Left ventricle myocardium inferior (tissue), 1 donor: ENCODE measurements around the gene THEM5. TPM values are rescaled to one million over a fixed set of nuclear protein-coding genes. Genes with fewer than 3 reads are reported as not detected.
"Not testable (repeated sequence)": the region's sequence is repeated elsewhere in the genome, so short reads cannot be mapped to it uniquely, and the experiment has no call there.

ENCODE experiments used
- DNase-seq: peaks from one replicate; pipeline ENCODE4 v3.0.0-alpha.2; 2020
- H3K27ac ChIP-seq: fragments of 200-600 bp; replicated peaks from 2 replicates; pipeline ENCODE4 v1.8.0; 2021
- H3K27me3 ChIP-seq: fragments of 200-600 bp; 2 replicates; pipeline ENCODE4 v1.8.0; 2021; ENCODE audit warnings: low read depth
- H3K36me3 ChIP-seq: fragments of 200-600 bp; 2 replicates; pipeline ENCODE4 v1.8.0; 2021
- H3K4me1 ChIP-seq: fragments of 200-600 bp; 2 replicates; pipeline ENCODE4 v1.8.0; 2021
- H3K4me3 ChIP-seq: fragments of 200-600 bp; 2 replicates; pipeline ENCODE4 v1.8.0; 2021; ENCODE audit warnings: mild to moderate bottlenecking, moderate library complexity
- H3K9me3 ChIP-seq: fragments of 200-600 bp; replicated peaks from 2 replicates; pipeline ENCODE4 v1.8.0; 2021
- intact Hi-C: fragments of 100-400 bp; cut with micrococcal nuclease; formaldehyde crosslinking; loops from one replicate; pipeline ENCODE4 v1.11.0; 2022
- long read RNA-seq: library from polyadenylated mRNA; unstranded; transcript quantifications from one replicate; pipeline ENCODE4 v2.0.0, GENCODE V29; 2021
- total RNA-seq: library from RNA; stranded (reverse); fragmentation: NEBNext Ultra II Directional; extraction: Animal tissue kit (Norgen Biotek cat#: 25700); gene quantifications from one replicate; pipeline ENCODE4 v1.2.1, GENCODE V29; 2021
- TF ChIP-seq, protein P1 (sequence below): fragments of 200-600 bp; IDR thresholded peaks from 2 replicates; pipeline ENCODE4 v1.8.0; 2021; ENCODE audit warnings: antibody characterized with exemption, mild to moderate bottlenecking, borderline replicate concordance
- donor health status: DM: no; HTN: yes; CAD: no; lungs with severe emphysema.

The THEM5 gene, protein sequence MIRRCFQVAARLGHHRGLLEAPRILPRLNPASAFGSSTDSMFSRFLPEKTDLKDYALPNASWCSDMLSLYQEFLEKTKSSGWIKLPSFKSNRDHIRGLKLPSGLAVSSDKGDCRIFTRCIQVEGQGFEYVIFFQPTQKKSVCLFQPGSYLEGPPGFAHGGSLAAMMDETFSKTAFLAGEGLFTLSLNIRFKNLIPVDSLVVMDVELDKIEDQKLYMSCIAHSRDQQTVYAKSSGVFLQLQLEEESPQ
- total RNA-seq: not detected
- long read RNA-seq: 0 reads

DNA sequence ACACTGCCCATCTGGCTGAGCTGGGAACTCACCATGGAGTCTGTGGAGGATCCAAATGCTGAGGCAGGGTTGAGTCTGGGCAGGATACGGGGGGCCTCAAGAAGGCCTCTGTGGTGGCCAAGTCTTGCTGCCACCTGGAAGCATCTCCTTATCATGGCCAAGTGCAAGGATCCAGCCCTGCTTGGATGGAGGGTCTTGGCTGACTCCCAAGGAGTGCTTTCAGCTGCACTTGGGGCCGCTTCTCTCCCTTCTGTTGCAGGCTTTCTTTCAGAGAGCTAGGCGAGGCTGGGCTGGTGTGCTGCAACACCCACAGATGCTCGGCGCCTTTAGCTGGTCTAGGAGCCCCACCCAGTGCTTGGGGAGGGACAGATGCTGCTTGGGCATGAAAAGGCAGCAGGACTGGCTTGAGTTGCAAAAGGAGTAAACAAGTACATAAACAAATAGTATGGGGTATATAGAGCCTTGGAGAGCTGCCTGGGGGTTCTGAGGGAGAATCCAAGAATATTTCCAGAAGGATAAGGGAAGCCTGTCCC is at the start of gene THEM5:
TSS of gene THEM5 (minus strand) at position 302 of the 533 bp plus-strand sequence. CDS start at position 155, 147 bp downstream.
- Histone ChIP-seq H3K4me3 (no peak within 1 kb of the TSS), H3K27ac (no peak within 1 kb of the TSS), H3K9me3 (no peaks in the 10 kb centered on the region), H3K4me1 (peaks cover 15% of the 10 kb centered on the region), H3K27me3 (peaks cover 37% of the 10 kb centered on the region), H3K36me3 (no peaks in the 10 kb centered on the region)
- TF ChIP-seq, protein P1, sequence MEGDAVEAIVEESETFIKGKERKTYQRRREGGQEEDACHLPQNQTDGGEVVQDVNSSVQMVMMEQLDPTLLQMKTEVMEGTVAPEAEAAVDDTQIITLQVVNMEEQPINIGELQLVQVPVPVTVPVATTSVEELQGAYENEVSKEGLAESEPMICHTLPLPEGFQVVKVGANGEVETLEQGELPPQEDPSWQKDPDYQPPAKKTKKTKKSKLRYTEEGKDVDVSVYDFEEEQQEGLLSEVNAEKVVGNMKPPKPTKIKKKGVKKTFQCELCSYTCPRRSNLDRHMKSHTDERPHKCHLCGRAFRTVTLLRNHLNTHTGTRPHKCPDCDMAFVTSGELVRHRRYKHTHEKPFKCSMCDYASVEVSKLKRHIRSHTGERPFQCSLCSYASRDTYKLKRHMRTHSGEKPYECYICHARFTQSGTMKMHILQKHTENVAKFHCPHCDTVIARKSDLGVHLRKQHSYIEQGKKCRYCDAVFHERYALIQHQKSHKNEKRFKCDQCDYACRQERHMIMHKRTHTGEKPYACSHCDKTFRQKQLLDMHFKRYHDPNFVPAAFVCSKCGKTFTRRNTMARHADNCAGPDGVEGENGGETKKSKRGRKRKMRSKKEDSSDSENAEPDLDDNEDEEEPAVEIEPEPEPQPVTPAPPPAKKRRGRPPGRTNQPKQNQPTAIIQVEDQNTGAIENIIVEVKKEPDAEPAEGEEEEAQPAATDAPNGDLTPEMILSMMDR: no peak
- intact Hi-C loops: no loop called here
- DNase-seq: no peak

DNA sequence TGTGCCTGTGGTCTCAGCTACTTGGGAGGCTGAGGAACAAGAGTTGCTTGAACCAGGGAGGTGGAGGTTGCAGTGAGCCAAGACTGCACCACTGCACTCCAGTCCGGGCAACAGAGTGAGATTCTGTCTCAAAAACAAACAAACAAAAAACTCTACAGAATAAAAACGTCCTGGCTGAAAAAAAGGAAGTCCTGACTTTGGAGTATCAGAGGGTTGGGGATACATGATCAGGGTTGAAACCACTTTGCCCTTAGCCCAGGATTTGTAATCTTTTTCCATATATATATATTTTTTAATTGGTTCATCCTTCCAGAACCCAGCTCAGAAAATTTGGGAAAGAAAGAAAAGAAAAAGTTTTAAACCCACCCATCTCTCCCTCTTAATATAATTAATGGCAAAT is 49.3 kb upstream of the THEM5 start:
- peaks cover 36% of the 10 kb centered on the region for H3K9me3 ChIP-seq
- H3K4me3 ChIP-seq: no peak overlapping the region
- intact Hi-C loops: no loop called here
- H3K36me3 ChIP-seq: peaks cover 14% of the 10 kb centered on the region
- TF ChIP-seq, protein P1: no peak
- H3K27ac ChIP-seq: no peak overlapping the region
- no peaks in the 10 kb centered on the region for H3K27me3 ChIP-seq
- DNase-seq: no peak
- H3K4me1 ChIP-seq: peaks cover 30% of the 10 kb centered on the region

DNA sequence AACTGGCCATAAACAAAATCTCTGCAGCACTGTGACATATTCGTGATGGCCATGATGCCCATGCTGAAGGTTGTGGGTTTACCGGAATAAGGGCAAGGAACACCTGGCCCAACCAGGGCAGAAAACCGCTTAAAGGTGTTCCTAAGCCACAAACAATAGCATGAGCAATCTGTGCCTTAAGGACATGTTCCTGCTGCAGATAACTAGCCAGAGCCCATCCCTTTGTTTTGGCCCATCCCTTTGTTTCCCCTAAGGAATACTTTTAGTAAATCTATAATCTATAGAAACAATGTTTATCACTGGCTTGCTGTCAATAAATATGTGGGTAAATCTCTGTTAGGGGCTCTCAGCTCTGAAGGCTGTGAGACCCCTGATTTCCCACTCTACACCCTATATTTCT is 47.3 kb upstream of the THEM5 start:
- intact Hi-C loops, DNase-seq, H3K27me3 ChIP-seq, H3K27ac ChIP-seq, H3K36me3 ChIP-seq, H3K4me3 ChIP-seq: not testable (repeated sequence)
- Histone ChIP-seq H3K9me3 (peaks cover 27% of the 10 kb centered on the region), H3K4me1 (peaks cover 29% of the 10 kb centered on the region)

DNA sequence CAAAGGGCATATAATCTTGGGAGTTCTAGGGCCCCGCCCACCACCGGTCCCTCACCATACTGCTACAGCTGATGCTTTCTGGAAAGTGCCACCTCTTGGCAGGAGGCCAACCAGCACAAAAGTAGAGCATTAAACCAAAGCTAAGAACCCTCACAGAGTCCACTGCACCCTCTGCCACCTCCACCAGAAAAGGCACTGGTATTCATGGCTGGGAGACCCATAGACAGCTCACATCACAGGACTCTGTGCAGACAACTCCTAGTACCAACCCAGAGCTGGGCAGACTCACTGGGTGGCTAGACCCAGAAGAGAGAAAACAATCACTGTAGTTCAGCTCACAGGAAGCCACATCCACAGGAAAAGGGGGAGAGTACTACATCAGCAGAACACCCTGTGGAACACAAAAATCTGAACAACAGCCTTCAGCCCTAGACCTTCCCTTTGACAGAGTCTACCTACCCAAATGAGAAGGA is 45.0 kb upstream of the THEM5 start:
- Histone ChIP-seq H3K36me3 (peaks cover 18% of the 10 kb centered on the region), H3K9me3 (peaks cover 27% of the 10 kb centered on the region), H3K27me3 (no peaks in the 10 kb centered on the region), H3K4me3 (no peak overlapping the region), H3K27ac (no peak overlapping the region), H3K4me1 (peaks cover 21% of the 10 kb centered on the region)
- TF ChIP-seq, protein P1: no peak
- intact Hi-C loops: no loop called here
- DNase-seq: no peak

DNA sequence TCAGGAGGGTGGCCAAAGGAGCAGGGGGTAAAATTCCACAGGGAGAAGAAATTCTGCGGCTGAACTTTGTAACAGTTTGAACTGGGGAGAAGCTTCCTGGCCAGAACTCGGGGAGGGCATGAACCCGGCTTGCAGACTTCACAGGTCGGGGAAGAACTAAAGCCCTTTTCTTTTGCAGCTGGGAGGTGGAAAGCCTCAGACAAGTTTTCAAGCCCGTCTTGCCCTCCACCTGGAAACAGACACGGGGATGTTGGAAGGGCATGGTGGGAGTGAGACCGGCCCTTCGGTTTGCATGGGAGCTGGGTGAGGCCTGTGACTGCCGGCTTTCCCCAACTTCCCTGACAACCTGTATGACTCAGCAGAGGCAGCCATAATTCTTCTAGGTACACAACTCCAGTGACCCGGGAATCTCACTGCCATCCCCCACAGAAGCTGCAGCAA is 44.5 kb upstream of the THEM5 start:
- no peak overlapping the region for H3K4me3 ChIP-seq
- peaks cover 21% of the 10 kb centered on the region for H3K36me3 ChIP-seq
- peaks cover 27% of the 10 kb centered on the region for H3K9me3 ChIP-seq
- H3K27ac ChIP-seq: no peak overlapping the region
- no peaks in the 10 kb centered on the region for H3K27me3 ChIP-seq
- DNase-seq: no peak
- H3K4me1 ChIP-seq: peaks cover 21% of the 10 kb centered on the region
- TF ChIP-seq, protein P1: no peak
- intact Hi-C loops: no loop called here
